HCT116 (cell line): ENCODE measurements around the gene ZBTB7C. TPM values are rescaled to one million over a fixed set of nuclear protein-coding genes. Genes with fewer than 3 reads are reported as not detected.

Experiments
- ATAC-seq: fragments of 200-7000 bp; cut with Tn5 transposase; 2 replicates; pipeline ENCODE4 v1.9.1; 2020; ENCODE audit warnings: mild to moderate bottlenecking, moderate library complexity
- BruUV-seq: library from RNA; stranded (reverse); fragments of 400-500 nt; replicated peaks from 2 replicates; lab custom pipeline; 2021; lab: Mats Ljungman, UMichigan
- CTCF ChIA-PET: fragments of 300-600 bp; sonication (Branson Sonifier 250); formaldehyde crosslinking; loops from one replicate; lab custom pipeline; 2021; ENCODE audit warnings: antibody characterized with exemption; lab: Charles Lee
- POLR2A ChIA-PET: fragments of 300-600, 350-600 bp; sonication (Branson Sonifier 250); formaldehyde crosslinking; loops from one replicate; lab custom pipeline; 2021; ENCODE audit warnings: antibody characterized with exemption; lab: Charles Lee
- RAD21 ChIA-PET, 2 experiments: fragments of 300-600 bp; sonication (Branson Sonifier 250); formaldehyde crosslinking; loops; one replicate each; lab custom pipeline; 2023; ENCODE audit warnings: low total read pairs in 2 of 2; ENCODE audit not compliant: uncharacterized antibody in 2 of 2, unreplicated experiment in 2 of 2, low non-redundant PET in 1 of 2; lab: Charles Lee
- DNase-seq: peaks from one replicate; pipeline ENCODE4 v3.0.0-alpha.2; 2010; ENCODE audit warnings: low read depth, low spot score
- H2AFZ ChIP-seq: fragments of 200-600 bp; shearing (Covaris generic), sonication (generic); 2 replicates; pipeline ENCODE4 v1.6.1; 2017; ENCODE audit warnings: low read depth, mixed run types, mixed read lengths, antibody characterized with exemption, low read length; ENCODE audit not compliant: poor library complexity, severe bottlenecking
- H3K27ac ChIP-seq: 2 replicates; pipeline ENCODE4 v1.5.1; 2012; ENCODE audit warnings: low read depth, low read length
- H3K27me3 ChIP-seq: fragments of 200-600 bp; sonication (generic); 2 replicates; pipeline ENCODE4 v1.6.1; 2016; ENCODE audit warnings: mixed run types, low read length, mixed read lengths; ENCODE audit not compliant: insufficient read depth
- H3K36me3 ChIP-seq, 2 experiments: fragments of 200-500 bp in 1 of 2; fragments of 200-600 bp in 1 of 2; sonication (Bioruptor generic) in 1 of 2; sonication (generic) in 1 of 2; 2 replicates each; pipeline versions ENCODE4 v1.5.1 to v1.6.1; 2014 to 2016; ENCODE audit warnings: low read length in 2 of 2, inconsistent platforms in 1 of 2, mixed read lengths in 1 of 2, mixed run types in 1 of 2; ENCODE audit not compliant: insufficient read depth in 2 of 2, control insufficient read depth in 1 of 2
- H3K4me1 ChIP-seq, 2 experiments: fragments of 200-600 bp in 1 of 2; sonication (generic) in 1 of 2; 2 replicates each; pipeline versions ENCODE4 v1.5.1 to v1.6.1; 2012 to 2017; ENCODE audit warnings: low read length in 2 of 2, inconsistent platforms in 1 of 2, mild to moderate bottlenecking in 1 of 2, mixed read lengths in 1 of 2, mixed run types in 1 of 2, moderate library complexity in 1 of 2; ENCODE audit not compliant: insufficient read depth in 2 of 2, control insufficient read depth in 1 of 2
- H3K4me2 ChIP-seq: fragments of 200-600 bp; sonication (generic); 2 replicates; pipeline ENCODE4 v1.6.1; 2017; ENCODE audit warnings: mixed run types, low read length, mixed read lengths
- H3K4me3 ChIP-seq, 2 experiments: fragments of 200-600 bp in 1 of 2; sonication (generic) in 1 of 2; replicated peaks in 1 of 2; 2 replicates each; pipeline ENCODE4 v1.5.1; 2011 to 2016; ENCODE audit warnings: low read length in 2 of 2, control low read depth in 1 of 2, low read depth in 1 of 2, mild to moderate bottlenecking in 1 of 2, mixed read lengths in 1 of 2, mixed run types in 1 of 2
- H3K79me2 ChIP-seq: fragments of 200-600 bp; sonication (generic); 2 replicates; pipeline ENCODE4 v1.6.1; 2017; ENCODE audit warnings: mild to moderate bottlenecking, mixed run types, low read length, moderate library complexity, mixed read lengths; ENCODE audit not compliant: insufficient read depth
- H3K9ac ChIP-seq: fragments of 200-600 bp; sonication (generic); 2 replicates; pipeline ENCODE4 v1.6.1; 2016; ENCODE audit warnings: low read length, mixed read lengths
- H3K9me2 ChIP-seq: fragments of 200-600 bp; sonication (generic), shearing (Covaris generic); 2 replicates; pipeline ENCODE4 v1.6.1; 2017; ENCODE audit warnings: mixed run types, mild to moderate bottlenecking, moderate library complexity; ENCODE audit not compliant: insufficient read depth
- H3K9me3 ChIP-seq, 2 experiments: fragments of 200-500 bp in 1 of 2; fragments of 200-600 bp in 1 of 2; sonication (Bioruptor generic) in 1 of 2; sonication (generic) in 1 of 2; 2 replicates each; pipeline ENCODE4 v1.6.1; 2014 to 2017; ENCODE audit warnings: low read length in 2 of 2, mixed read lengths in 2 of 2, inconsistent platforms in 1 of 2, low read depth in 1 of 2, mild to moderate bottlenecking in 1 of 2, mixed run types in 1 of 2, moderate library complexity in 1 of 2; ENCODE audit not compliant: control insufficient read depth in 1 of 2, insufficient read depth in 1 of 2
- H4K20me1 ChIP-seq: fragments of 200-600 bp; sonication (generic), shearing (Covaris generic); 2 replicates; pipeline ENCODE4 v1.6.1; 2017; ENCODE audit warnings: mixed run types, mild to moderate bottlenecking, moderate library complexity; ENCODE audit not compliant: insufficient read depth
- EZH2 ChIP-seq: fragments of 200-600 bp; sonication (generic); IDR thresholded peaks from 2 replicates; pipeline ENCODE4 v1.6.1; 2017; ENCODE audit warnings: antibody characterized with exemption, mixed run types
- EZH2phosphoT487 ChIP-seq: fragments of 200-600 bp; IDR thresholded peaks from 2 replicates; pipeline ENCODE4 v1.6.1; 2018; ENCODE audit warnings: antibody characterized with exemption, borderline replicate concordance
- FOSL1 ChIP-seq: IDR thresholded peaks from 2 replicates; pipeline ENCODE4 v1.6.1; 2012; ENCODE audit warnings: low read depth
- SP1 ChIP-seq: IDR thresholded peaks from 2 replicates; pipeline ENCODE4 v1.6.1; 2012; ENCODE audit warnings: low read depth
- ZNF274 ChIP-seq: fragments of 200-500 bp; sonication (Bioruptor generic); IDR thresholded peaks from 2 replicates; pipeline ENCODE4 v1.6.1; 2014; ENCODE audit warnings: mild to moderate bottlenecking, low read depth, low read length, inconsistent platforms
- intact Hi-C: fragments of 100-400 bp; cut with micrococcal nuclease; formaldehyde crosslinking; loops from 2 replicates; pipeline ENCODE4 v1.10.0; 2022
- total RNA-seq: library from RNA; stranded (reverse); gene quantifications from one replicate; pipeline ENCODE4 v1.2.1, GENCODE V29; 2021; ENCODE audit not compliant: unreplicated experiment
- TF ChIP-seq, protein P1 (sequence below): IDR thresholded peaks from 2 replicates; pipeline ENCODE4 v1.6.1; 2011; ENCODE audit warnings: mild to moderate bottlenecking, low read length, moderate library complexity; ENCODE audit not compliant: insufficient replicate concordance; ENCODE audit errors: extremely low read depth

Gene ZBTB7C
- total RNA-seq, 1 experiment from 2014 or later = 0.37 TPM

DNA sequence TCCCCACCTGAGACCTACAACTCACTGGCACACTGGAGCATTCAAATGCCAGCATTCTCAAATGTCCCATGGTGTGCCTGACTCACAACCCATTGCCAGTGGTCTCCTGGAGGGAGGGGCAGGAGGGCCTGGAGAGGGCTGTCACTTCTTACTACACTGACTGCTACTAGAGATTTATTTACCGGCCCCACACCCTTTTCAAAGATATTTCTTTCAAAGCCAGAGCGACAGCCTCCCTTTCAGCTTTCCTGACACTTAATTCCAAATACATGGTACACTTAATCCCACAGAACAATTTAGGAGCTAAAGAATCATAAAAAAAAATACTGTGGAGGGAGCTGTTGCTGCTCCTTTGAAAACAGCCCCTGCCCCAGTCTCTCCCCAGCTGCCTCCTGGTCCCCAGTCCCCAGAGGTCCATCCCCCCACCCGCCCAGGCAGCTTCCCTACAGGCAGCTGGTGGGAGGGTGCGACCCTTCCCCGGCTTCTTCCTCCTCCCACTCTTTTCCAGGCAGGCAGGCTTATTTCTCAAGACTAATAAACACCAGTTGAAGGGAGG lies 349.6 kb downstream of the ZBTB7C start (continued):
- TF ChIP-seq, protein P1, sequence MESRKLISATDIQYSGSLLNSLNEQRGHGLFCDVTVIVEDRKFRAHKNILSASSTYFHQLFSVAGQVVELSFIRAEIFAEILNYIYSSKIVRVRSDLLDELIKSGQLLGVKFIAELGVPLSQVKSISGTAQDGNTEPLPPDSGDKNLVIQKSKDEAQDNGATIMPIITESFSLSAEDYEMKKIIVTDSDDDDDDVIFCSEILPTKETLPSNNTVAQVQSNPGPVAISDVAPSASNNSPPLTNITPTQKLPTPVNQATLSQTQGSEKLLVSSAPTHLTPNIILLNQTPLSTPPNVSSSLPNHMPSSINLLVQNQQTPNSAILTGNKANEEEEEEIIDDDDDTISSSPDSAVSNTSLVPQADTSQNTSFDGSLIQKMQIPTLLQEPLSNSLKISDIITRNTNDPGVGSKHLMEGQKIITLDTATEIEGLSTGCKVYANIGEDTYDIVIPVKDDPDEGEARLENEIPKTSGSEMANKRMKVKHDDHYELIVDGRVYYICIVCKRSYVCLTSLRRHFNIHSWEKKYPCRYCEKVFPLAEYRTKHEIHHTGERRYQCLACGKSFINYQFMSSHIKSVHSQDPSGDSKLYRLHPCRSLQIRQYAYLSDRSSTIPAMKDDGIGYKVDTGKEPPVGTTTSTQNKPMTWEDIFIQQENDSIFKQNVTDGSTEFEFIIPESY = no peak

DNA sequence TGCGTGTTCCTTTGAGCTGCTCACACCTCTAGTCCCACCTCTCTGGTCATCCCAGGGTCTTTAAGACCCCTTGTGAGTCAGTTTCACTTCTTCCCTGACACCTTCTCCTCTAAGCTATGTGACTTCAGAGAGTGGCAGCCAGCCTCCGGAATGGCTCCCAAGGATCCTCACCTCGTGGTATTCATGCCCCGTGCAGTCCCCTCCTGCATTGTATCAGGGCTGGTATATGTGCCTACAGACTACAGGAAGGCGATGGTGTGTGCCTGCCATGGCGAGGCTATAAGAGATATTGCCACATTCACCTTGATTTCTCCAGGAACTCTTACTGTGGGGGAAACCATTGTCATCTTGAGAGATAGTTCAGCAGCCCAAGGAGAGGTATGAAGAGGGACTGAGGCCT lies 350.7 kb downstream of the ZBTB7C start:
- ATAC-seq (no peak), DNase-seq (no peak)
- Histone ChIP-seq H3K4me2 (no peak overlapping the region), H3K79me2 (no peaks in the 10 kb centered on the region), H3K27ac (no peak overlapping the region), H3K4me1 (no peaks in the 10 kb centered on the region), H3K9me2 (no peaks in the 10 kb centered on the region), H3K4me3 (no peak overlapping the region), H3K36me3 (no peaks in the 10 kb centered on the region), H3K9me3 (no peaks in the 10 kb centered on the region), H3K27me3 (peaks cover 23% of the 10 kb centered on the region), H3K9ac (no peak overlapping the region), H4K20me1 (no peaks in the 10 kb centered on the region), H2AFZ (no peak overlapping the region)
- POLR2A ChIA-PET = no interaction called here
- intact Hi-C loops = no loop called here
- RAD21 ChIA-PET = no interaction called here
- BruUV-seq = no TSS peak
- CTCF ChIA-PET = no interaction called here
- TF ChIP-seq FOSL1 (no peak), EZH2 (no peak), SP1 (no peak), EZH2phosphoT487 (no peak), ZNF274 (no peak)
